HG02870 (cell line): Measurements from ENCODE around the gene CDH1.

Experiments used
- ATAC-seq: cut with Tn5 transposase; IDR thresholded peaks from one replicate; pipeline ENCODE4 v1.9.1; 2021; ENCODE audit warnings: mild to moderate bottlenecking, moderate library complexity; ENCODE audit not compliant: unreplicated experiment

CDH1 gene

DNA sequence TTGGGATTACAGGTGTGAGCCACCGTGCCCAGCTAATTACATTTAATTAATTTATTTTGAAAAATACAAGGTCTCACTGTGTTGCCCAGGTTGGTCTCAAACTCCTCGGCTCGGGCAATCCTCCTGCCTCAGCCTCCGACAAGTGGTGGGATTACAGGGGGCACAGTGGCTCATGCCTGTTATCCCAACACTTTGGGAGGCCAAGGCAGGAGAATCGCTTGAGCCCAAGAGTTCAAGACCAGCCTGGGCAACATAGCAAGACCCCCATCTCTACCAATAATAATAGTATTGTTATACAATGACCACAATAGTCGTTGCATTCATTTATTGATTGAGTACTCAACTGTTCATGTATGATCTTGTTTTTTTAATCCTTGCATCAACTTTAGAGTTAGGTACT, 22.0 kb downstream of the CDH1 start:
- no peak for ATAC-seq

DNA sequence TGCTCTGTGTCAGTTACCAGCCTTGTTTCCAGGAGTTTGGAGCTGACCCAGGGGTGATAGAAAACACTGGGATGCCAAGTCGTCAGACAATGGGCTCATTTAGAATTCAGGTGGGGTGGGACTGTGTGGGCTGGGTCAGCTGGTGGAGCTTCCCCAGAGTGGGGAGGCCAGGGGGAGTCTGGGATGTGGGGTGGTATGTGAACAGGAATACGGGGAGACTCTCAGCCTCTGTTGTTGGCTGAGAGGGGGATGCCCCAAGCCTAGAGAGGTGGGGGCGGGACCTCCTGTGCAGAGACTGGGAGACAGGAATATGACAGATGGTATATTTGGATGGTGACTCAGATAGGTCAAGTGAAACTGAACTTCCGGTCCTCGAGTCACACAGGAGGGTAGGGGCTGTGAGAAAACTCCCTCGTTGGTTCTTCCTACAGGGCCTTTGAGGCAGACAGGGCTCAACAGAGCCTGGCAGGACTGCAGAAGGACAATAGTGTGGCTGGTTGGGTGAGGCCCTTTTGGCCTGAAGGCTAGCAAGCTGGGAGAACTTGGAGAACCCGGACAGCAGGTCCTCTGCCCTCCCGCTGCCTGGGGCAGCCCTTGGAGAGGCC, 23.7 kb downstream of the CDH1 start:
- peak; percentile 46 for ATAC-seq

DNA sequence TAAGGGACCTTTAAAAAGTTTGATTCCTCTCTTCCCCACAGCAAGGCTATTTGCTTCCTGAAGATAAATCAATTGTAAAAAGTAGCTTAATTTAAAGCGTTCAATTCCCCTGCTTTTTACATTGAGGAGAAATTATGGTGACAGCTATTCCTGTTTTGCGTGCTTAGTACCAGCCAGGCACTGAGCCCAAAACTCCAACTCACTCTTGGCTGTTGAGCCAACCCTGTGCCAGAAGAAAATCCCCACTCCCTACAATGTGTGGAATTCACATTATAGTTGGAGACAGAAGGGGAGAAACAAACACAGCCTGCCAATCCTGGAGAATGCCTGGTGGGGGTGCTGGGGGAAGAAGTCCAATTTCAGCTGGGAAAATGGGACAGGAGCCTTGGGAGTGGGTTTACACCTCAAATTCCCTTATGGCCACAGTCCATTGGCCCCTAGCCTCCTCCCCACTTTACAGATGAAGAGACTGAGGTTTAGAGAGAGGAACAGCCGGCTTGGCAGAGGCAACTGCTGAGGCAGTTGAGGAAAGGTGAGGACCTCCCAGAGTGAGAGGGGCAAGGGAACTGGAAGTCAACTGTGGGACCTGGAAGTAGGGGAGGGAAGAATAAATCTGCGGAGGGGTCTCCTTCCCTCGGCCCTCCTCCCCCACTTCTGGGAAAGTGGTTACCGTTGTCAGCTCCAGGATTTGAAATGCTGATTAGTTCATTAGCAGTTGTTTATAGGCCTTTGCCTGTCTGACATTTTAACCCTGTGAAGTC, 26.1 kb downstream of the CDH1 start:
- no peak for ATAC-seq

DNA sequence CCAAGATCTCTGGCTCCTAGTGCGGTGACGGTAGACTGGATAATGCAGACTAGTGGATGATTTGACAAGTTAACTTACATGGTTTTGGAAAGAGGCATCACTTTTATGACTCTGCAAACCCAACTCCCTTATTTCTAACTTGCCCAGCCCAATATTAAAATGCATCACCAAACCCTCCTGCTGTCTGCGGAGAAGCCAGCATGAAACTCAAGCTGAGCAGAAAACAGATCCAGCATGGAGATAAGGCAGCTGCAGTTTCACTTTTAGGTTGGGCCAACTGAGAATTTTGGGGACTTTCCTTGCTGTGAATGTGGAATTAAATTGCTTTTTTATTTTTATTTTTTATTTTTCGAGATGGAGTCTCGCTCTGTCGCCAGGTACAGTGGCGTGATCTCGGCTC, 27.8 kb downstream of the CDH1 start:
- no peak for ATAC-seq

DNA sequence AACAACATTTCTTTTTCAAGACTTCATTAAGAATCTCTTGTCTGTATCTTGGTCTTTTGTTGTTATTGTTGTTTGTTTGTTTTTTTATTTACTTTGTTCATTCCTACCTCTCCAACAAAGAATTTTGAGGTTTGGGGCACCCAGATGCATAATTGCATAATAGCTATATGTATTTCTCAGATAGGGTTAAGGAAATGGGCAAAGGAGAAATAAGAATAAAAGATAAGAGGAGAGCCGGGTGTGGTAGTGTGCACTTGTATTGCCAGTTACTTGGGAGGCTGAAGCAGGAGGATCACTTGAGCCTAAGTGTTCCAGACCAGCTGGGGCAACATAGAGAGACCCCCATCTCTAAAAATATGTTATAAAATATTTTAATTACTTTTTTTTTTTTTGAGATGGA, 30.5 kb downstream of the CDH1 start:
- ATAC-seq = no peak

DNA sequence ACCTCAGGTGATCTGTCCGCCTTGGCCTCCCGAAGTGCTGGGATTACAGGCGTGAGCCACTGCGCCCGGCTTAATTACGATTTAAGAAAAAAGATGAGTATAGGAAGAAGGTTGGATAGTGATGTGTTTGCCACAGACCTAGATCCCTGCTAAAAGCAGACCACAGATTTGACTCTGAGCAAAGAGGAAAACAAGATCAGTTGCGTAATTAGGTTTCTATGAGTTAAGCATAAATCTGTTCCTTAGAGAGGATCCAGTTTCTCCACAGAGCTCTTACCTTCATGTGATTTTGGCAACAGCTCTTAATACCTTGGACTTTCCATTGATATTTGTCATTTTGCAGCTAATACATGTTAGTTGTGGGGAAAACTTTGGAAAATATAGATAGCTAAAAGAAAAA, 31.1 kb downstream of the CDH1 start:
- no peak for ATAC-seq

DNA sequence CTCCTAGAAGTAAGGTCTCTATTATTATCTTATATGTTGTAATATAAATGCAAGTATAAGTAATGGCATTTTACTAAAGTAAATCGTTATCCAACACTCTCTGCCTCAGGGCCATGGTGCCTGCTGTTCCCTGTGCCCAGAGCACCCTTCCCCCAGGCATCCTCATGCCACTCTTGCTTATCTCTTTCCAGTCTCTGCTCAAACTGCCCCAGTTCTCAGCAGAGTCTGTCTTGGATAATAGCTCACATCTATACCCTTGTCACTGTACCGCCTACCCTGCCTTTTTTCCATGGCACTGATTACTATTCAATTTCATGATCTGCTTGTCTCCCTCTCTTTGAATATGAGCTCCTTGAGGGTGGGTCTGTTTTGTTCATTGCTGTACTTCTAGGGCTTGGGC, 31.7 kb downstream of the CDH1 start:
- ATAC-seq = no peak

DNA sequence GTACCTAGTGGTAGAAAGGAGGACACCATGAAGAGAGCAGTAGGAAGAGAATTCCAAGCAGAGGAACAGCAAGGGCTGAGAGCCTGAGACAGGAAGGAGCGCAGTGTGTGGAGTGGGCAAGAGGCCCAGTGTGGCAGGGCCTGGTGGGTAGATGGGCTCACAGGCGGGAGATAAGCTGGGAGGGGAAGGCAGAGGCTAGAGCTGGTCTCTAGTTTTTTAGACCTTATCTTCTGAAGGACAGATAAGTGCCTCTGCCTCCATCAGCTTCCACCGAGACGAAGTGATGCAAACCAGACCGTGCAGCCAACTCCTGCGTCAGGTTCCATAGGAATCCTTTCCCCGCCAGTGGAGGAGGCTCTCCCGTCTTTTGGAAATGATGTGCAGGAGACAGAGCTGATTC, 33.6 kb downstream of the CDH1 start:
- ATAC-seq = no peak

DNA sequence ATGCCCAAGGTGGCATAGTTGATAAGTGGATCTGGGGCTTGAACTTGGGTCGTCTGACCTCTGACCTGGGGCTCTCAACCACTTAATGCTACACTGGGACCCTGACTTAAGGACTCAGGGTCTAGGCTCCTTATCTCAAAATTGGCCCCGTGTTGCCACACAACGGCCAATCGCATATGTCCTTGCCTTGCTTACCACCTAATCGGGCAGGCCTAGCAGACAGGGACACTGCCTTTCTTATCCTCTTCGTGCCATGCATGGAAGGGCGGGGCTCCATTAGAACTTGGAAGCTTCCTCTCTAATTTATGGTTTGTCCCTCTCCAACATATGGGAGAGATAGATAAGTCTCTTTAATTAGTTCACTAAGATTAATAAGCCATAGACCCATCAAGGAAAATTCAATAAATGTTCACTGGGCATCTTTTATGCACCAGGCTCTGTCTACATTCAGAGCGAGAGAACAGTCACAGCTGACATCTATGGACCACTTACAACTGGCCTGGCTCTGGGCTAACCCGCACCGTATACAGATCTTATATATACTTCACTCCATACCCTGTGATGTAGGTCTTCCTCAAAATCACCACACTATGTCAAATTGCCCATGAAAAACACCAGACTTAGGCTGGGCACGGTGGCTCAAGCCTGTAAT, 35.1 kb downstream of the CDH1 start:
- no peak for ATAC-seq

DNA sequence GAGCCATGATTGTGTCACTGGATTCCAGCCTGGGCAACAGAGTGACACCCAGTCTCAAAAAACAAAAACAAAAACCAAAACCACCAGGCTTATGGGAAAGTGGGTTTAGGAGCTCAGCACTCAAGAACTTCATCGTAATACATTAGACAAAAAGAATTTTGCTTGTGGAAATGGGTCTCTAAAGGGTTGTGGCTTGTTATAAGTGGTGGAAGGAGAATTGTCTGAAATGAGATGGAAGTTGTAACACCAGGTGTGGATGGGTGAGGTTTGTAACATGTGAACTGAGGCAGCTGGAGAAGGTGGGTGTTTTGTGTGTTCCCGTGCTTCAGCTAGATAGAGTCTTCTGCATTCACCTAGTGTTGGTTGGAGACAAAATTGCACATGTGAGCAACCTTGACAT, 35.8 kb downstream of the CDH1 start:
- no peak for ATAC-seq

DNA sequence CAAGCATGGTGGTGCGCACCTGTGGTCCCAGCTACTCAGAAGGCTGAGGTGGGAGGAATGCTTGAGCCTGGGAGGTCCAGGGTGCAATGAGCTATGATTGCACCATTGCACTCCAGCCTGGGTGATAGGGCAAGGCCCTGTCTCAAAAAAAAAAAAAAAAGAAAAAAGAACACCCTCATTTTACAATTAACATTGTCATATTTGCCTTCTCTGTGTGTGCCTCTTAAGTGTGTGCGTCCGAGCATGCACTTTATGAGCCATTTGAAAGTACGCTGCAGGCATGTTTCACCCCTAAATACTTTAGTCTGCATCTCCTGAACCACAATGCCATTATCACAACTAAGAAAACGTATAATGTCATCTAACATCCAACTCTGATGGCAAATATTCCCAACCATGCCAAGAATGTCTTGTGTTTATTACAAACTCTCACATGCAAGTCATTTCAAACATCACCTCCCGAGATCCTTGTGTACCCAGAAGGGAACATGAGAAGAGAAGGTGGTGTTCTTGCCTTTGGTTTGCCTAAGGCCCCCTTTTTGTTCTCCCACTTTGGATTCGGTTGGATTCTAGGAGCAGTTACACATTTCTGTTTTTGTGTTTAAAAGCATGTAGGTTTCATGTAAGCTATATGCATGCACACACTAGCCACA, 38.0 kb downstream of the CDH1 start:
- ATAC-seq = no peak

DNA sequence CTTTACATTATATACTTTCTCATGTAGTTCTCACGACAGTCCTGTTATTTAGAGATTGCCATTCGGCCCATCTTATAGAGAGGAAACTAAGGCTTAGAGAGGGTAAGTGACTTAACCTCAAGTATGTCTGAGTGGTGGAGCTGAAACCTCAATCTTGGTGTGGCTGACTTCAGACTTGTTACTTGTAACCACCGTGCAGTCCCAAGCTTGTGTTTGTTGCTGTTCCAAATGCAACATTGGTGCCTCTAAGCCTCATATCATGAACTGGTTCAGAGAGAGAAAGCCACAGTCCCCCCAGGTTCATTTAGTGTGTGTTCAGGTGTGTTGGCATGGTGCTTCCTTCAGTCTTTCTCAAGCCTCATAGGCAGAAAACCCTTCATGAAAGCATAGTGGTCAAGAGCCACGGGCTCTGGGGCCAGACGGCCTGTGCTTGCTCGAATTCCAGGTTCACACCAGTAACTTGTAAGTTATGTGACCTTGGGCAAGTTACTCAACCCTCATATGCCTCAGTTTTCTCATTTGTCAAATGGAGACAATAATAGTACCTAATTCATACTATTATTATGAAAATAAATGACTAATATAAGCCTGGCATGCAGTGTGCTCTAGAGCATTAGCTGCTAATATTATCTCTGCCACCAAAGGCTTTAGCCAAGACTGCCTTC, 39.9 kb downstream of the CDH1 start:
- peak; percentile 91 for ATAC-seq

DNA sequence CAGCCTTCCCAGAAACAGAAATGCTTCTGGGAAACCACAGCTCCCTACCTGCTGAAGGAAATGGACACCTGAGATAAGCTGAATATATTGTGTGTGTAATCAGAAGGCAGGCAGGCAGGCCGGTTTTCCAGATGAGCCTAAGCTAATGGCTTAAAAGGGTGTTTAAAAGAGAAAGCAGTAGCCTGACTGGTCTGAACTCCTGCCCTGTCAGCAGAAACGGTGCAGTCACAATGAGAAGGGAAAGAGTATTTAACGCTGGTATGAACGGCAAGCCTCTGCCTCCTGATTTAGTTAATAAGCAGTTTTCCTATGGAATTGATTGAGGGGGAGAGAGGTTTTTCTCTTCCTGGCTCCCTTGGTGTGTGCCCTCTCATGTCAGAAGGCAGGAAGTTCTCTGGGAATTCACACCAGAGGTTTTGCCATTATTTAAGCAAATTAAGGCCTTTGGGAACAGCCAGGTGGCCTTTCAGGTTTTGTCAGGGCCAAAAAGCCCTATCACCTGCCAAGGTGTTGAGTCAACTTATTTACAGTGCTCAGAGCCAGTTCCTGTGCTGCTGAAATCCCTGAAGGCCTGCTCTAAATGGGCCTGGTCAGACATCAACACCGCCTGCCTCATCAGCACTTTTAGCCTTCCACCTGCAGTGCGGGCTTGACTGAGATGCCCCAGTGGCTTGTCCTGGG, 41.6 kb downstream of the CDH1 start:
- ATAC-seq = no peak

DNA sequence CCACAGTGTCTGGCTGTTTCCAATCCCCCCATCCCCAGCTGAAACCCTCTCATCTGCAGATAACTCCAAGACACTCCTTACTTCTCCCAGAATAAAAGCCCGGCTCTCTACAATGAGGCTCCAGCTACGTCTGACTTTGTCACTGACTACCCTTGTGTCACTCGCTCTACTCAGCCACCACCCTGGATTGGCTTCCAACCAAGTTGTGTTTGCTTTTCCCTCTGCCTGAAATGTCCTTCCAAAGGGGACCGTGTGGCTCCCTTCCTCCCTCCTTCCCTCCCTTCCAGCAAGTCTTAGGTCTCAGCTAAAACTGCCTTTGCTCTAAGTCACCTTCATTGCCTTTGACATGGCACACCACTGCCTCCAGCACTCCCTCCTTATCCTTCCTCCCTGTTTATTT, 42.8 kb downstream of the CDH1 start:
- ATAC-seq = no peak

DNA sequence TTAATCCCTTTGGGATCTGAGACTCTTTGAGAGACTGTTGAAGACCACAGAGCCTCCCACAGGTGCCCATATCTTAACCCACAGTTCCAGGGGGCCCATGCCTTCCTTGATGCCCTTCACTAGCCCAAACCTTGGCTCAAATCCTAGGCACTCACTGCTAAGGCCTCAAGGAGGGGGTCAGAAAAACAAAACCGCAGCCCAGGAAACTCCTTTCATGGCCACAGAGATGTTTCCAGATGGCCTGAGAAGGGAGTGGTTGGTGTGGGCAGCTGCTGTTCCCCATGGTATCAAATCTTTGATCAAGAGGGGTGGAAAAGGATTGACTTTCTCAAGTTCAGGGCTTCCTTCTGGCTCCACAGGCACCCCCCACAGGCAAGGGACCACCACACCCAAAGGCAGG, 44.7 kb downstream of the CDH1 start:
- ATAC-seq = no peak

DNA sequence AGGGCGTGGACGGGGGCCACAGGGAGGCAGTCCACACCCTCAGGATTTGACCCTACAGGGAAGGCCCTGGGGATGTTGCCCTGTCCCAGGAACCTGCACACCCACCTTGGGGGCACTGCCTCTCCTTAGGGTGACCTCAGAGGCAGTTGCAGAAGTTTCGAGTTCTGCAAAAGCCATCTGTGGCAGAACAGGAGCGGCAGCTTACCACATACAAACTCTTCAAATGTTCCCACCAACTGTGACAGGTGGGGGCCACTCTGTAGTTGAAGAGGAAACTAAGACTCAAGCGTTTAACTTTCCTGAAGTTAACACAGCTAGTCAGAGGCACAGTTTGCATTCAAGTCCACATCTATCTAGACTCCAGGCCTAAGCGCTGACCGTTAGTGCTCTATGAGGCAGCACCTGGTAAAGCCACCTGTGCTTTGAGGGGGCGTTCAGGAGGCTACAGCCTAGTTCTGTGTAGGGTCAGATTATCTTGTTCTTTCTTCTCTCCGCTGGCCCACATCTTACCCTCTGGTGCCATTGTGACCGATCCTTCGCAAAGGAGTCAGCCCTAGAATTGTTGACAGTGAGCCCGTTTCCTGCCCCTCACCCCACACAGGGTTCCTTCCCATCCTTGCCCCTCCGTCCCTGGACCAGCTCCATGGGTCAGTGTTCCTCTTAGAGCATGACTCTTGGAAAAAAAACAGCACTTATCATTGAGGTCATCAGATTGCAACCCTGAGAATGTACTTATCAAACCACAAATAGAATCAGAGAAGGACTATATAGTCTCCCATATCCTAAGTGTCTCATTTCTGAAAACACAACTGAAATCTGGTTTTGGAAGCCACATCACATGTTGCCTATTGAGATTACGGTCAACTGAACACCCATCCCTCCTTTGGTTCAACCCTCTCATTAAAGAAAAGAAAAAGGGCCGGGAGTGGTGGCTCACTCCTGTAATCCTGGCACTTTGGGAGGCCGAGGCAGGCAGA, 45.4 kb downstream of the CDH1 start:
- ATAC-seq = peak; percentile 59

DNA sequence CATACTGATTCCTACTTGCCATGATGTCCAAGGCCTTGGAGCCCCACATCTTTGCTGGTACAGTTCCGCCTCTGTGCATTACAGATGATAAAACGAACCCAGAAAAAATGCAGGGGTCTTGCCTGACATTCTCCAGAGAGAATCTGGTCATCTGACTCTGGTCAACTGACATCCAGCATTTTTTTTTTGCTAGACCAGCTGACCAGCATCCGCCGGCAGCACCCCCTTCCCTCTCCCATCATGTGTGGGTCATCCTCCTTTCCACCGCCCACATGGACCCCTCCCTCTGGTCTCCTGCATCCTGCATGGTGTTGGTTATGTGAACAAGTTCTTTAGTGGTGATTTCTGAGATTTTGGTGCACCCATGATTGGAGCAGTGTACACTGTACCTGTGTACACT, 47.1 kb downstream of the CDH1 start:
- ATAC-seq = no peak

DNA sequence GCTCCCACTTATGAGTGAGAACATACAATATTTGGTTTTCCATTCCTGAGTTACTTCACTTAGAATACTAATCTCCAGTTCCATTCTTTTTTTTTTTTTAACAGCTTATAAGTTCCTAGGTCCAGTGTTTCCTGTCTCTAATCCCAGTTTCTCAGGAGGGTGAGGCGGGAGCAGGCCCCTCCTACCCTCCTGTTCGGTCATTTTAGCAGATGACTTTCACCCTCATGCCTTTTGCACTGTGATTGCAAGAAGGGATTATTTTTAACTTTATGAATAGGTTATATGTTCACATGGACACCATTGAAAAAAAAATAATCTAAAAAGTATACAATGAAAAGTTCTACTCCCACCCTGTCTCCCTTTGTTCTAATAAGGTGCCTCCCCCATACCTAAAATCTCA, 47.6 kb downstream of the CDH1 start:
- no peak for ATAC-seq

DNA sequence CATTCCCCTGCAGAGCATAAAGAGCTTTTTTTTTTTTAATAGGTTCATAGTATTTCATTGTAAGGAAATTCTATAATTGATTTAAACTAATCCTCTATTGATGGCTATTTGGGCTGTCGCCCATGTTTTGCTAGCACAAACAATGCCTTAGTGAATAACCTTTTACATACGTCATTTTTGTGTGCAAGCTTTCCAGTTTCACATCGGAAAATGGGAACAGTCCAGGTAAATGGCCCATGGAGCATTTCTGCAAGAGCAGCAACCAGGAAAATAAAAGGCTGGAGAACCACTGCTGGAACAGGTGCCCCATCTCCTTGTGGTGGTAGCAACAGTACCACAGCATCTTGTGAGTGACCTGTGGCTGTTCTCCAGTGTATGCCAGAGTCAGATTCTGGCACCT, 48.6 kb downstream of the CDH1 start:
- ATAC-seq = no peak
